Measurements from ENCODE around the gene KLHL13. TPM values are rescaled to one million over a fixed set of nuclear protein-coding genes. Genes with fewer than 3 reads are reported as not detected.
"Not testable (repeated sequence)": the region's sequence is repeated elsewhere in the genome, so short reads cannot be mapped to it uniquely, and the experiment has no call there.

Gene KLHL13
- total and polyA plus RNA-seq, 4 donors: 34.7 to 61.4 (median 39.1) TPM

GRCh38 chrX:117936118-117936517 lies 180.5 kb downstream of the KLHL13 start:
- WGBS (ENCODE audit: insufficient coverage): no CpG with 5 or more reads among the region's 2 CpGs
- no peaks in the 10 kb centered on the region for H3K27me3 ChIP-seq (ENCODE audit: control insufficient read depth, insufficient read depth, low read length)

GRCh38 chrX:117930116-117930515 lies 186.5 kb downstream of the KLHL13 start:
- not testable (repeated sequence) for H3K9me3 ChIP-seq (ENCODE audit: control insufficient read depth, insufficient read depth, low read length); H3K4me3 ChIP-seq (ENCODE audit: low read depth, low read length); H3K27ac ChIP-seq (ENCODE audit: low read depth, low read length)

More at GRCh38 chrX:117936118-117936517, 180.5 kb downstream of the KLHL13 start:
- H3K36me3 ChIP-seq (ENCODE audit: control insufficient read depth, insufficient read depth, low read length): no peaks in the 10 kb centered on the region
- peaks cover 3% of the 10 kb centered on the region for H3K9me3 ChIP-seq (ENCODE audit: control insufficient read depth, insufficient read depth, low read length)
- no peak overlapping the region for H3K27ac ChIP-seq (ENCODE audit: low read depth, low read length)
- no peak for DNase-seq (ENCODE audit: low read depth in 4 of 6, low spot score in 6 of 6)
- H3K4me3 ChIP-seq (ENCODE audit: low read depth, low read length): no peak overlapping the region
- H3K4me1 ChIP-seq (ENCODE audit: control insufficient read depth, insufficient read depth, low read length): no peaks in the 10 kb centered on the region

GRCh38 chrX:117919755-117920154 lies 196.9 kb downstream of the KLHL13 start:
- no CpG with 5 or more reads among the region's 1 CpG for WGBS (ENCODE audit: insufficient coverage)
- Histone ChIP-seq H3K9me3 (ENCODE audit: control insufficient read depth, insufficient read depth, low read length) (no peaks in the 10 kb centered on the region), H3K27ac (ENCODE audit: low read depth, low read length) (no peak overlapping the region), H3K27me3 (ENCODE audit: control insufficient read depth, insufficient read depth, low read length) (no peaks in the 10 kb centered on the region), H3K36me3 (ENCODE audit: control insufficient read depth, insufficient read depth, low read length) (no peaks in the 10 kb centered on the region), H3K4me1 (ENCODE audit: control insufficient read depth, insufficient read depth, low read length) (no peaks in the 10 kb centered on the region), H3K4me3 (ENCODE audit: low read depth, low read length) (no peak overlapping the region)
- no peak for DNase-seq (ENCODE audit: low read depth in 4 of 6, low spot score in 6 of 6)

More at GRCh38 chrX:117930116-117930515, 186.5 kb downstream of the KLHL13 start:
- not testable (repeated sequence) for H3K27me3 ChIP-seq (ENCODE audit: control insufficient read depth, insufficient read depth, low read length); H3K4me1 ChIP-seq (ENCODE audit: control insufficient read depth, insufficient read depth, low read length); DNase-seq (ENCODE audit: low read depth in 4 of 6, low spot score in 6 of 6); H3K36me3 ChIP-seq (ENCODE audit: control insufficient read depth, insufficient read depth, low read length)

DNA sequence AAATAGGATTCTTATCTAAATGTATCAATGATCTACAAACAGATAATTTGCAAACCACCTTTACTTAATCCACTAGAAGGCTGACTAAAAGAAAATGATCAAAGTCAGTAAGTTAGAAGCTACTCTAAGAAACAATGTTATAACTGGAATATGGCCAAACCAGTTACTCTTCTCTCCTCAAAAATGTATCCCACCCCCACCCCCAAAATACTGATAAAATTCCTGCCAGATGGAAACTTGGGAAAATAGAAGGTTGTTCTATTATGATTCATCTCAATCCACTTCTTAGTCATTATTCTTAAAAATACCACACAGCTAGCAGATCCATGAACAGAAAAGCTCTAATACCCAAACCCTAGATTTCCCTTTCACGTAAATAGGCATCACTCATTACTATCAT lies 206.4 kb downstream of the KLHL13 start:
- H3K36me3 ChIP-seq (ENCODE audit: control insufficient read depth, insufficient read depth, low read length): no peaks in the 10 kb centered on the region
- no peak overlapping the region for H3K27ac ChIP-seq (ENCODE audit: low read depth, low read length)
- H3K4me3 ChIP-seq (ENCODE audit: low read depth, low read length): no peak overlapping the region
- H3K4me1 ChIP-seq (ENCODE audit: control insufficient read depth, insufficient read depth, low read length): no peaks in the 10 kb centered on the region
- no CpG with 5 or more reads among the region's 1 CpG for WGBS (ENCODE audit: insufficient coverage)
- no peak for DNase-seq (ENCODE audit: low read depth in 4 of 6, low spot score in 6 of 6)
- no peaks in the 10 kb centered on the region for H3K9me3 ChIP-seq (ENCODE audit: control insufficient read depth, insufficient read depth, low read length)
- H3K27me3 ChIP-seq (ENCODE audit: control insufficient read depth, insufficient read depth, low read length): no peaks in the 10 kb centered on the region

- no CpG with 5 or more reads among the region's 1 CpG for WGBS (ENCODE audit: insufficient coverage)
- no peaks in the 10 kb centered on the region for H3K27me3 ChIP-seq (ENCODE audit: control insufficient read depth, insufficient read depth, low read length)
These were observed 218.4 kb downstream of the KLHL13 start for GRCh38 chrX:117898226-117898625.

GRCh38 chrX:117895418-117895817 lies 221.2 kb downstream of the KLHL13 start:
- Histone ChIP-seq H3K27ac (ENCODE audit: low read depth, low read length) (no peak overlapping the region), H3K27me3 (ENCODE audit: control insufficient read depth, insufficient read depth, low read length) (no peaks in the 10 kb centered on the region), H3K9me3 (ENCODE audit: control insufficient read depth, insufficient read depth, low read length) (no peaks in the 10 kb centered on the region), H3K4me1 (ENCODE audit: control insufficient read depth, insufficient read depth, low read length) (no peaks in the 10 kb centered on the region), H3K36me3 (ENCODE audit: control insufficient read depth, insufficient read depth, low read length) (no peaks in the 10 kb centered on the region), H3K4me3 (ENCODE audit: low read depth, low read length) (no peak overlapping the region)
- no CpG with 5 or more reads among the region's 1 CpG for WGBS (ENCODE audit: insufficient coverage)
- DNase-seq (ENCODE audit: low read depth in 4 of 6, low spot score in 6 of 6): no peak

More at GRCh38 chrX:117898226-117898625, 218.4 kb downstream of the KLHL13 start:
- H3K4me3 ChIP-seq (ENCODE audit: low read depth, low read length): no peak overlapping the region
- no peaks in the 10 kb centered on the region for H3K36me3 ChIP-seq (ENCODE audit: control insufficient read depth, insufficient read depth, low read length)
- no peak overlapping the region for H3K27ac ChIP-seq (ENCODE audit: low read depth, low read length)
- no peaks in the 10 kb centered on the region for H3K4me1 ChIP-seq (ENCODE audit: control insufficient read depth, insufficient read depth, low read length)
- H3K9me3 ChIP-seq (ENCODE audit: control insufficient read depth, insufficient read depth, low read length): no peaks in the 10 kb centered on the region
- DNase-seq (ENCODE audit: low read depth in 4 of 6, low spot score in 6 of 6): no peak

- WGBS (ENCODE audit: insufficient coverage): 60% methylated on average over 1 of the region's 1 CpG
- no peak for DNase-seq (ENCODE audit: low read depth in 4 of 6, low spot score in 6 of 6)
- Histone ChIP-seq H3K4me1 (ENCODE audit: control insufficient read depth, insufficient read depth, low read length) (no peaks in the 10 kb centered on the region), H3K9me3 (ENCODE audit: control insufficient read depth, insufficient read depth, low read length) (no peaks in the 10 kb centered on the region), H3K27ac (ENCODE audit: low read depth, low read length) (no peak overlapping the region), H3K4me3 (ENCODE audit: low read depth, low read length) (no peak overlapping the region), H3K36me3 (ENCODE audit: control insufficient read depth, insufficient read depth, low read length) (no peaks in the 10 kb centered on the region), H3K27me3 (ENCODE audit: control insufficient read depth, insufficient read depth, low read length) (no peaks in the 10 kb centered on the region)
These were observed 224.1 kb downstream of the KLHL13 start for GRCh38 chrX:117892469-117892868.

- no peak for DNase-seq (ENCODE audit: low read depth in 4 of 6, low spot score in 6 of 6)
- H3K27me3 ChIP-seq (ENCODE audit: control insufficient read depth, insufficient read depth, low read length): no peaks in the 10 kb centered on the region
- no peaks in the 10 kb centered on the region for H3K36me3 ChIP-seq (ENCODE audit: control insufficient read depth, insufficient read depth, low read length)
- 56% methylated on average over 1 of the region's 1 CpG for WGBS (ENCODE audit: insufficient coverage)
- no peak overlapping the region for H3K27ac ChIP-seq (ENCODE audit: low read depth, low read length)
- H3K4me1 ChIP-seq (ENCODE audit: control insufficient read depth, insufficient read depth, low read length): no peaks in the 10 kb centered on the region
- H3K9me3 ChIP-seq (ENCODE audit: control insufficient read depth, insufficient read depth, low read length): no peaks in the 10 kb centered on the region
- no peak overlapping the region for H3K4me3 ChIP-seq (ENCODE audit: low read depth, low read length)
These were observed 244.8 kb downstream of the KLHL13 start for GRCh38 chrX:117871796-117872195.

DNA sequence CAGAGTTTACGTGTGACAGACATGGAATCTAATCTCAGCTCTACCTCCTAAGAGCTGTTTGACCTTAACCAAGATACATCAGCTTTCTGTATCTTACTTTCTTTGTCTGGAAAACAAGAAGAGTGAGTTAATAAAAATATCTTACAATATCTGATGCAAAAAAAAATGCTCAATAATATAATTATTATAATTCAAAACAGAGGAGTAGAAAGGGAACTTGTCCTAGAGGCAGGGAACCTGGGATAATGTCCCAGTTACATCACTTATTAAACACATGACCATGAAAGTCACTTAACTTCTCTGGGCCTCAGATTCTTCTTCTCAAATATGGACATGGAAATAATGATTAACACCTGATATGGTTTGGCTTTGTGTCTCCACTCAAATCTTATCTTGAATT lies 256.1 kb downstream of the KLHL13 start:
- no peaks in the 10 kb centered on the region for H3K27me3 ChIP-seq (ENCODE audit: control insufficient read depth, insufficient read depth, low read length)
- DNase-seq (ENCODE audit: low read depth in 4 of 6, low spot score in 6 of 6): no peak
- WGBS (ENCODE audit: insufficient coverage): no CpG with 5 or more reads among the region's 1 CpG
- H3K9me3 ChIP-seq (ENCODE audit: control insufficient read depth, insufficient read depth, low read length): no peaks in the 10 kb centered on the region
- H3K27ac ChIP-seq (ENCODE audit: low read depth, low read length): no peak overlapping the region
- no peak overlapping the region for H3K4me3 ChIP-seq (ENCODE audit: low read depth, low read length)
- H3K36me3 ChIP-seq (ENCODE audit: control insufficient read depth, insufficient read depth, low read length): no peaks in the 10 kb centered on the region
- no peaks in the 10 kb centered on the region for H3K4me1 ChIP-seq (ENCODE audit: control insufficient read depth, insufficient read depth, low read length)

- no CpG with 5 or more reads among the region's 2 CpGs for WGBS (ENCODE audit: insufficient coverage)
- no peaks in the 10 kb centered on the region for H3K36me3 ChIP-seq (ENCODE audit: control insufficient read depth, insufficient read depth, low read length)
- no peak overlapping the region for H3K4me3 ChIP-seq (ENCODE audit: low read depth, low read length)
- H3K9me3 ChIP-seq (ENCODE audit: control insufficient read depth, insufficient read depth, low read length): no peaks in the 10 kb centered on the region
- no peaks in the 10 kb centered on the region for H3K4me1 ChIP-seq (ENCODE audit: control insufficient read depth, insufficient read depth, low read length)
- H3K27ac ChIP-seq (ENCODE audit: low read depth, low read length): no peak overlapping the region
- no peak for DNase-seq (ENCODE audit: low read depth in 4 of 6, low spot score in 6 of 6)
- no peaks in the 10 kb centered on the region for H3K27me3 ChIP-seq (ENCODE audit: control insufficient read depth, insufficient read depth, low read length)
These were observed 261.8 kb downstream of the KLHL13 start for GRCh38 chrX:117854806-117855205.

All from spinal cord (tissue), 10 donors.